A673 (cell line): ENCODE data around the gene TNFSF8. TPM values are rescaled to one million over a fixed set of nuclear protein-coding genes. Genes with fewer than 3 reads are reported as not detected.

Experiments used
- Bru-seq: library from RNA; stranded (reverse); fragments of 400-500 nt; gene quantifications from one replicate; lab custom pipeline; 2021; lab: Mats Ljungman, UMichigan
- BruChase-seq, 2 experiments: library from RNA; stranded (reverse); fragments of 400-500 nt; gene quantifications; one replicate each; lab custom pipeline; 2021; lab: Mats Ljungman, UMichigan
- BruUV-seq: library from RNA; stranded (reverse); fragments of 400-500 nt; replicated peaks from 2 replicates; lab custom pipeline; 2021; lab: Mats Ljungman, UMichigan
- CTCF ChIA-PET: fragments of 300-600 bp; sonication (Branson Sonifier 250); formaldehyde crosslinking; loops from one replicate; lab custom pipeline; 2022; ENCODE audit warnings: antibody characterized with exemption; lab: Charles Lee
- POLR2A ChIA-PET: fragments of 300-600 bp; sonication (Branson Sonifier 250); formaldehyde crosslinking; loops from one replicate; lab custom pipeline; 2022; ENCODE audit warnings: antibody characterized with exemption; ENCODE audit not compliant: low non-redundant PET; lab: Charles Lee
- DNase-seq: peaks from one replicate; pipeline ENCODE4 v3.0.0-alpha.2; 2015; ENCODE audit warnings: low spot score
- H3K27ac ChIP-seq: fragments of 200-600 bp; sonication (generic); 2 replicates; pipeline ENCODE4 v1.5.1; 2016; ENCODE audit warnings: mixed run types, low read depth, mild to moderate bottlenecking, mixed read lengths, antibody characterized with exemption, low read length; ENCODE audit not compliant: poor library complexity, severe bottlenecking
- H3K27me3 ChIP-seq: fragments of 200-600 bp; sonication (generic); replicated peaks from 2 replicates; pipeline ENCODE4 v1.6.1; 2017; ENCODE audit warnings: mixed run types, low read depth, mild to moderate bottlenecking, mixed read lengths, antibody characterized with exemption, low read length; ENCODE audit not compliant: insufficient read depth, poor library complexity
- H3K36me3 ChIP-seq: fragments of 200-600 bp; sonication (generic); 2 replicates; pipeline ENCODE4 v1.6.1; 2016; ENCODE audit warnings: mixed run types, mild to moderate bottlenecking, mixed read lengths, antibody characterized with exemption, low read length; ENCODE audit not compliant: insufficient read depth, poor library complexity, severe bottlenecking
- H3K4me1 ChIP-seq: fragments of 200-600 bp; sonication (generic); 2 replicates; pipeline ENCODE4 v1.6.1; 2017; ENCODE audit warnings: mixed run types, mild to moderate bottlenecking, mixed read lengths, antibody characterized with exemption, low read length; ENCODE audit not compliant: insufficient read depth, poor library complexity, severe bottlenecking
- H3K4me3 ChIP-seq: fragments of 200-600 bp; sonication (generic); 2 replicates; pipeline ENCODE4 v1.5.1; 2016; ENCODE audit warnings: low read depth, mixed run types, mild to moderate bottlenecking, mixed read lengths, low read length; ENCODE audit not compliant: poor library complexity, severe bottlenecking
- H3K9me3 ChIP-seq: fragments of 200-600 bp; sonication (generic); 2 replicates; pipeline ENCODE4 v1.6.1; 2016; ENCODE audit warnings: mixed run types, low read depth, mild to moderate bottlenecking, mixed read lengths, antibody characterized with exemption, low read length; ENCODE audit not compliant: poor library complexity, severe bottlenecking
- CTCF ChIP-seq: fragments of 300-800, 200-600 bp; sonication (generic); conservative IDR thresholded peaks from 2 replicates; pipeline ENCODE4 v1.5.1; 2017; ENCODE audit warnings: low read depth, mild to moderate bottlenecking, antibody characterized with exemption, low read length, moderate library complexity, mixed read lengths
- EZH2 ChIP-seq: fragments of 200-600 bp; sonication (generic); IDR thresholded peaks from 2 replicates; pipeline ENCODE4 v1.6.1; 2017; ENCODE audit warnings: borderline replicate concordance, low read depth, mild to moderate bottlenecking, mixed read lengths, antibody characterized with exemption, low read length; ENCODE audit not compliant: poor library complexity, severe bottlenecking
- intact Hi-C: fragments of 100-400 bp; cut with micrococcal nuclease; formaldehyde crosslinking; loops from one replicate; pipeline ENCODE4 v1.10.0; 2022; ENCODE audit not compliant: unreplicated experiment
- long read RNA-seq: library from polyadenylated mRNA; stranded (forward); transcript quantifications from one replicate; pipeline ENCODE4 v2.0.0, GENCODE V29; 2022
- total RNA-seq: library from RNA; stranded (reverse); gene quantifications from 2 replicates; pipeline ENCODE4 v1.2.3, GENCODE V29; 2021

TNFSF8 gene
- total RNA-seq (not detected in 2 replicates), Bru-seq, nascent RNA (not detected), BruChase-seq, experiment 1, labeled RNA remaining after a 2-hour chase (not detected), BruChase-seq, experiment 2, labeled RNA remaining after a 6-hour chase (not detected)
- long read RNA-seq: 0 reads

GRCh38 chr9:114930056-114930812 lies at the start of gene TNFSF8:
TNFSF8 (minus strand) TSS chr9:114930591; CDS start chr9:114930303, 288 bp downstream.
- CTCF ChIA-PET: no interaction called here
- BruUV-seq: no TSS peak
- H3K27me3 ChIP-seq: no peaks in the 10 kb centered on the region

GRCh38 chr9:114973216-114973615 lies 42.8 kb upstream of the TNFSF8 start:
- no peaks in the 10 kb centered on the region for H3K27me3 ChIP-seq
- TF ChIP-seq CTCF (no peak), EZH2 (no peak)
- intact Hi-C loops: no loop called here
- no peak for DNase-seq
- CTCF ChIA-PET: no interaction called here
- H3K27ac ChIP-seq: no peak overlapping the region
- no peak overlapping the region for H3K4me3 ChIP-seq
- no peaks in the 10 kb centered on the region for H3K36me3 ChIP-seq
- BruUV-seq: no TSS peak
- no peaks in the 10 kb centered on the region for H3K9me3 ChIP-seq
- POLR2A ChIA-PET: no interaction called here
- peaks cover 12% of the 10 kb centered on the region for H3K4me1 ChIP-seq

More at GRCh38 chr9:114930056-114930812, at the start of gene TNFSF8:
- no peaks in the 10 kb centered on the region for H3K36me3 ChIP-seq
- H3K4me1 ChIP-seq: no peaks in the 10 kb centered on the region
- no peak within 1 kb of the TSS for H3K27ac ChIP-seq
- H3K9me3 ChIP-seq: no peaks in the 10 kb centered on the region
- intact Hi-C loops: no loop called here
- H3K4me3 ChIP-seq: no peak within 1 kb of the TSS
- TF ChIP-seq CTCF (no peak), EZH2 (no peak)
- POLR2A ChIA-PET: no interaction called here
- no peak for DNase-seq

- no peak for DNase-seq
- H3K4me1 ChIP-seq: peaks cover 12% of the 10 kb centered on the region
- H3K27me3 ChIP-seq: no peaks in the 10 kb centered on the region
- POLR2A ChIA-PET: no interaction called here
- BruUV-seq: no TSS peak
- H3K27ac ChIP-seq: no peak overlapping the region
- intact Hi-C loops: no loop called here
- no peaks in the 10 kb centered on the region for H3K36me3 ChIP-seq
- H3K4me3 ChIP-seq: no peak overlapping the region
- TF ChIP-seq CTCF (no peak), EZH2 (no peak)
- CTCF ChIA-PET: no interaction called here
- no peaks in the 10 kb centered on the region for H3K9me3 ChIP-seq
Observed at GRCh38 chr9:114972510-114973136, 42.2 kb upstream of the TNFSF8 start.
